H1 (cell line): ENCODE data around the gene CCDC71L. TPM values are rescaled to one million over a fixed set of nuclear protein-coding genes. Genes with fewer than 3 reads are reported as not detected.

ENCODE experiments used
- SIRT6 ChIP-seq: IDR thresholded peaks from one replicate; pipeline ENCODE4 v1.7.1; 2012; ENCODE audit warnings: low read length, inconsistent platforms
- SIX5 ChIP-seq: IDR thresholded peaks from 2 replicates; pipeline ENCODE4 v1.6.1; 2011; ENCODE audit warnings: mild to moderate bottlenecking, low read depth, low read length
- polyA plus RNA-seq, 7 experiments: library from polyadenylated mRNA; depleted of rRNA in 3 of 7; stranded (reverse) in 5 of 7; unstranded in 2 of 7; fragments of >200 nt in 5 of 7; fragments of 200-250 nt in 2 of 7; gene quantifications; 1 replicate in 5 of 7; 2 replicates in 1 of 7; 4 replicates in 1 of 7; pipeline versions ENCODE4 v1.2.1 to v1.2.3, GENCODE V29; 2011 to 2013; ENCODE audit warnings: missing spikeins in 2 of 7, mixed read lengths in 2 of 7
- total RNA-seq: library from RNA; stranded (reverse); fragmentation: NEBNext Ultra II Directional; extraction: Animal tissue kit (Norgen Biotek cat#: 25700); gene quantifications from 2 replicates; pipeline ENCODE4 v1.2.1, GENCODE V29; 2021

Gene CCDC71L
- total and polyA plus RNA-seq, 2 of the 8 experiments (the other 6 are each of a cell fraction or from before 2014, with no cell fraction given) = 12.5 to 16.7 TPM

- TF ChIP-seq SIX5 (no peak), SIRT6 (no peak)
- TF ChIP-seq, all 59 proteins: peak for 0
These were observed 34.4 kb downstream of the CCDC71L start (continued) for GRCh38 chr7:106626376-106627164.
